ENCODE data around the gene CCNY.

DNA sequence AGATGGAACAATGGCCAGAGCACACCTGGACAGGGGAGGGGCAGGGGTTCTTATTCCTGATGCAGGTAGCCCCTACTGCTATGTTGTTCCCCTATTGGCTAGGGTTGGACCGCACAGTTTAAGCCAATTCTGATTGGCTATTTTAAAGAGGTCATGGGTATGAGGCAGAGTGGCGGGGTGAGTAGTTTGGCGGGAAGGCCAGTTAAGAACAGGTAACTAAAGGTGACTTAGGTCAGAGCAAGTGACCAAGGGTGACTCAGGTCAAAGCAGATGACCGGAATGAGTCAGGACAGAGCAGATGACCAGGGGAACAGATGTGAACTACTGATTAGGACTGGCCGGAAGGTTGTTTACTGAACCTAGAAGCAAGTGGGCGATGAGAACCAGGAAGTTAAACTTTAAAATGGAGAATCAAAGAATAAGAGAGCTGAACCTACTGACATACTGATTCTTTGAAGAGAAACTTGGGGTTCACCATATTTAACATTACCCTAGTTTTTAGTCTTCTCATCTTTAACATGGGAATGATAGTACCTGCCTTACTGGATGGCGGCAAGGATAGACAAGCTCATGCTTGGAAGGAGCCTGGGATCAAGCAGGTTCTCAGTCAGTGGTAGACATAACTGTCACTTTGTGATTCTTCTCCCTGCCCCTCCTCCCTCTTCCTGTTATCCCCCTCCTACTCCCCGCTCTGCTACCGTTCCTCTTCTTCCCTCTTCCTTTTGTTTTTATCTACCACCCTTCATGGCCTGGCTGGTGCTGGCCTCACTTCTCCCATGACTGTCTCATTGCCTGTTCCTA lies 55.0 kb downstream of the CCNY start:
- TF ChIP-seq REST (IDR thresholded peaks at IDR 0.05; ENCODE audit: low read depth) (no peak), TAF1 (IDR thresholded peaks at IDR 0.05; ENCODE audit: low read depth) (no peak), NFIC (IDR thresholded peaks at IDR 0.05) (no peak), ZBTB7A (IDR thresholded peaks at IDR 0.05; ENCODE audit: low read depth) (no peak), CEBPB (IDR thresholded peaks at IDR 0.05) (no peak), RAD21 (IDR thresholded peaks at IDR 0.05; ENCODE audit: low read depth) (no peak), TCF12 (IDR thresholded peaks at IDR 0.05; ENCODE audit: low read depth) (no peak), CREB1 (IDR thresholded peaks at IDR 0.05; ENCODE audit: low read depth) (no peak), FOXM1 (IDR thresholded peaks at IDR 0.05; ENCODE audit: borderline replicate concordance, low read depth) (no peak), EP300 (IDR thresholded peaks at IDR 0.05; ENCODE audit: borderline replicate concordance) (no peak)
- TF ChIP-seq, protein P1, sequence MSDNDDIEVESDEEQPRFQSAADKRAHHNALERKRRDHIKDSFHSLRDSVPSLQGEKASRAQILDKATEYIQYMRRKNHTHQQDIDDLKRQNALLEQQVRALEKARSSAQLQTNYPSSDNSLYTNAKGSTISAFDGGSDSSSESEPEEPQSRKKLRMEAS (IDR thresholded peaks at IDR 0.05), result no peak

Measured in Ishikawa (cell line).